HT1080 (cell line): ENCODE measurements around the gene HUS1B. TPM values are rescaled to one million over a fixed set of nuclear protein-coding genes. Genes with fewer than 3 reads are reported as not detected.

ENCODE experiments used
- DNase-seq: peaks from one replicate; pipeline ENCODE4 v3.0.0-alpha.2; 2015; ENCODE audit warnings: low read depth
- total RNA-seq: library from RNA; depleted of rRNA; stranded (reverse); fragments of >200 nt; shearing (Covaris generic); gene quantifications from 2 replicates; pipeline ENCODE4 v1.2.3, GENCODE V29; 2014; rRNA removed

Gene HUS1B
- total RNA-seq, 1 experiment from 2014 or later, result 1.5 TPM

DNA sequence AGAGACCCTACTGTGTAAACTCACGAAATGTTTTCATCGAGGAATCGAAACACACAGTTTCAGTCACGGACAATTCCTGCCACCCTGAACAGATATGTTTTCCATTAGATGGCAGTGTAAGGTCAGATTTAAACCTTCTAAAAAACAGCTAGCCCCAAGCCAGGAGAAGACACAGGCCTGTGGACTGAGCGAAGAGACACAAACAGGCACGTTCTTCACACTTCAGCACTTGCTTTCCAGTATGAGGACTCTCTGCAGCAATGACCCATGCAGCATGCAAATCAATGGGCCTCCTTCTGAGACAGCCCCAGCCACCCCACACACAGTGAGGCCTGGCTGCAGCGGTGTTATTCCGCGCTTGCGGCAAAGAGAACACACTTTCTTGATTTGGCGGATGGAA lies 31.9 kb downstream of the HUS1B start:
- DNase-seq, result no peak

DNA sequence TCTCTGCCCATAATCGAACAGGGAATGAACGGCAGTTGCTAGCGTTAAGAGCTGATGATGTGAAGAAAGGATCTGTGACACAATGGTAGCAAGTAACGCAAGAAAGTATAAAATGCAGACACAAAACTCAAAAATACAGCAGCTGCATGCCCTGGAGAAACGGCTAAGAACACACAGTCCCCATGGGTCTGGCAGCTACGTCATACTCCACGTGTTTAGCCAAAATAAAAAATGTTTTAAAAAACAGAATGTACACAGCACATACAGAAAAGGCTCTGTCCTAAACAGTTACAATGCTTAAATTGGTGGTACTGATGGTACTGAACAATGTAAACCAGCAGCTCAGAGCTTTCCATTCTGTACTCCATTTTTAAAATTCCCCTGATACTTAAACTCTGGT lies 34.4 kb downstream of the HUS1B start:
- no peak for DNase-seq

DNA sequence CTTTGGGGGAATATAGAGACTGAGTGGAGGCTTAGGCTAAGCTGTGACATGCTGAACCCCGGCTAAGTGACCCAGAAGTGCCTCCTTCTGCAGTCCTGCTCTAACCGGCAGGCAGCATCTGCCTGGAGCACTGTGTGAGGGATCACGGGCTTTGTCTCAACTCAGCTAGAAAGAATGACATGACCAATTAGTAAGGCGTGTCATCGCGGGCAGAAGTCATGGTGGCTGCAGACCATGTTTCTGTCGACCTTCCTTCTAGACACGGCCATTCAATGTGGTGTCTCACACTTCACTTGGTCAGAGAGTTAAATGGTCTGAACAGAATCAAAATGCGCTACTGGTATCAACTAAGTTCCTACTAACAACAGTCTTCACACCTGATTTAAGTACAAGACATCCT lies 35.0 kb downstream of the HUS1B start:
- DNase-seq, result no peak

DNA sequence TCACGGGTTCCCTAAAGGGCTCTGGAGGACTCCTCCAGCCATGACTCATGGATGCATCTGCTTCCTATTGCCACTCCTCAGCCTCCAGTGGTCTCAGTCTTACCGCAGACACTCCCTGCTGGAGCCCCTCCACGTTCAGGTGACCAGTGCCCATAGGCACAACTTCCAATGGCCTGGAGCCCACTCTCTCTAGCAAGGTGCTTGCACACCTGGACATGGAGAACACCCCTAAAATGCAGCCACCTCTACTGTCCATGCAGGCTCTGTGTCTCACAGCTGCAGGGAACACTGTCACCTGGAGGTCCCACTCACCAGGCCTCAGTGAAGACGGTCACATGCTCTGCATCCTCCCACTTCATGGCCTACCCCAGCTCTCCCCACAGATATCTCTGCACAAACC lies 36.0 kb downstream of the HUS1B start:
- DNase-seq, result no peak

DNA sequence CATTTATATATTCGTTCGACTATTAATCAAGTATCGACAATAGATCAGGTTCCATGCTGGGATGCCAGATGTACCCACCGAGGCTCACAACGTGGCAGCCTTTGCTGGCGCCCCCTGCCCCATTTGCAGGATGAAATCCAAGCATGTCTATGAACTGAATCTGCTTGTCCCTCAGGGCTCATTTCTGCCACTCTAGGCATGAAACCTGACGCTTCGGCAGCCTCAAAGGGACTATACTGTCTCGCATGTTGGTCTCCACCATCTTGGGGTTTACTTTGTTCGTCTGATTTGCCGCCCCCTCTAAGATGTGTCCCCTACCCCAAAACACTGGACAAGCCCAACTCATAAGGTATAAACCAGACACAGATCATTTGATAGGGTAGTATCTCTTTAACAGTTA lies 36.7 kb downstream of the HUS1B start:
- no peak for DNase-seq

DNA sequence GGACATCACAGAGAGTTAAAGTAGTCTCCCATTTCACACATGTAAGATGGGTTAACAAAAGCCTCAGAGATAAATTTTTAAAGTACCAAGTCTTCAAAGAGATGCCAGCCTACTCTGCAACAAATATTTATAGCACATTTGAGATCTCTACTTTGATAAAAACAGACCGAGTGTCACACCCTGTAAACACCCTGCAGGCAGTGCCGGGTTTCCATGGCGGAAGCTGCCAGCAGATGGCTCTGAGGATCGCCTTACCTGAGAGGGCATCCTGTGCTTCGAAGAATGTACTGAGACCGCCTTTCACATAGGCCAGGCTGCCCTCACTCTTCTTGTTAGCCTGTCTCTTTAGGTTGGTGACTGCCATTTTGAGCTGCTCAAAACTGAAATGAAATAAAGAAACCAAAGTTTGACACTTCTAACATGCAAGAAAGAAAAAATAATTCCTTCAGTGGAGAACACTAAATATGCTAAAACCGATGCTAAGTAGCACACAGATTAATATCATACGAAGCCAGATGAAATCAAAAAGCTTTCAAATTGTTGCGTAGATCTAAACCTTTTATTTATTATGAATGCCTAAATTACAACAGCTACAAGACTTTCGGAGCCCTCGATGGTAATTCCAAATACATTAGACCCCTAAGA lies 39.3 kb downstream of the HUS1B start:
- no peak for DNase-seq

DNA sequence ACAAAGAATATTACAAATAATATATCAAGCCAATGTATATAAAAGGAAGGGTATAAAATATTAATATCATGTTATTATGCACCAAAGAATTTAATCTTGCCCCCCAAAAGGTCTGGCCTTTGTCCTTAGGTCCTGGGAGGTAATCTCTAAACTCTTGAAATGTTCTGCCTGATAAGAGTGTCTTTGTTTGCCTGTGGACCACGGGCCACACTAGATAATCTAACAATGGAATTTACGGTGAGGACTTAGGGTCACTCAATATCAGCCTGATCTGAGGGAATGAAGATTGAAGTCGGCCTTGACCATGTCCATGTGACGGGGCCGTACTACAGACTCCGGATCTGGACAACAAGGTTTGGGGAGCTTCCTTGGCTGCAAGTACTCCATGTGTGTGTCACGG lies 42.9 kb downstream of the HUS1B start:
- DNase-seq, result no peak

DNA sequence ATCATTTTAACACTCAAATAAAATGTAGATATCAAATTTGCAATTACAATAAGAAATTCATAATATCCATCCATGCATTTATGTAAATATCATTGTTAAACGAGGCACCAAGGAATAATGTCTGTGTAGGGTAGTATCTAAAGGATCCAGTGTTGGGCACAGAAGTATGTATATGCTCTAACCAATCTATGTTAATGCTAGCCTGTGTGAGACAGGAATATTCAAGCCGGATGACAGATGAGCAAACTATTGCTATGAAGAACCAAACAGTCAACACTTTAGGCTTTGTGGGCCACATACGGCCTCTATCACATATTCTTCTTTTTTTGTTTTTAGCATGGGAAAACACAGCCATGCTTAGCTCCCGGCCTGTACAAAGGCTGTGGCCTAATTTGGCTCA lies 45.0 kb downstream of the HUS1B start:
- no peak for DNase-seq

DNA sequence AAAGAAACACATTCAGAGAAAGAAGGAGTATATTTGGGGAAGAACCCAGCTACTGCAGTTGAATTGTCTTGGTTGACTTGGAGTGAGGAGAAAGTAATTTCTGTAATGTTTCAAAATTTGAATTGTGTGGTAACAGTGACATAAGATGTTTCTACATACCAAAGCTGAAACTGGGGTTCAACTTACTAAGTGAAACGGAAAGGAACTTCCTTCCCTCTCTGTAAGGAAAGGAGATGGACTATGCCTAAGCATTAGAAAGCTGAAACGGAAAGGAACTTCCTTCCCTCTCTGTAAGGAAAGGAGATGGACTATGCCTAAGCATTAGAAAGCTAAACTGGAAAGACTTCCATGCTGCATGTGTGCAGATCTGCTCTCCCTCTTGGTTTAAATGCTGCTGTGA lies 46.0 kb downstream of the HUS1B start:
- DNase-seq, result no peak

DNA sequence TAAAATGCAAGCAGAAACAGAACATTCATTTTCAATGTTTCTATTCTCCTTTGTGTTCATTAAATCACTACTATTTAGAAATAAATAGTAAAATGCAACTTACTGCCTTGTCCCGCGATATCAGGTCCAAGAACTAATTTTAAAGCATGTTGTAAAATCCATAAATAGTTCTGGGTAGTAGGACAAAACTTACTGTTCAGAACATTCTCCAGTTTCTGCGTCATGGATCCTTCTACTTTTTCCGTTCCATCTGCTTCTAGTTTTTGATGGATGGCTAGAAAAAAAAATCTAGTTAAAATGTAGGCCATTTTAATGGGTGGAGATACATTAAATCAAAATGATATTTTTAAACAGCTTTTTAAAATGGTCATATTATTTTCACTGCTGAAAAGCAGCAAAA lies 47.0 kb downstream of the HUS1B start:
- no peak for DNase-seq

DNA sequence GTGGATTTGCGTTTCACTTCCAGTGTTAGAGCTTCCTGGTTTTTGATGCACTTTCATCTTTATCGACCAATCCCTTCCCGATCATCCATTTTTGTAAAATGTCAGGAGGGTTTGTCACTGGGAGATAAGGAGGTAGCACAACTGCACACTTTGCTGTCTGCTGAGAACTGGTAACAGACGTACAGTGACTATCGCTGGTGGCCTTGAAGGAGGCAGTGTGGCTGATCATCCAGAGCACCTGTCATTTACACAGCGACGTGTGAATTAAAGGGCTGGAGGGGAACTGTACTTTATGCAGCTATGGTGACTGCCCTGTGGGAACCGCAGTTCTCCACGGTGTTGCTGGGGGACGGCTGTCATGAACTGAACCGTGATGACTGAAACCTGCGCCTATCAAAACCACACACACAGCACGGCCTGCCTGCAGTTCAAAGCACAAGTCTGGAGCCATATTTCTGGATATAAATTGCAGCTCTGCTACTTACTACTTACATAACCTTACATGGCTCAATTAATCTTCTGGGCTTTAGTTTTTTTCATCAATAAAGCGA lies 50.0 kb downstream of the HUS1B start:
- DNase-seq, result no peak

Other genes with a start within 250 kb of the HUS1B start
- 19.4 and 21.3 TPM in 2 replicates for gene EXOC2, start 36.0 kb upstream of the HUS1B start, total RNA-seq